Panc1 (cell line): Measurements from ENCODE around the gene C12orf57.

Experiments used
- POLR2AphosphoS5 ChIP-seq: IDR thresholded peaks from 2 replicates; pipeline ENCODE4 v1.6.1; 2012; ENCODE audit warnings: mild to moderate bottlenecking, low read depth, low read length, moderate library complexity
- REST ChIP-seq, 2 experiments: IDR thresholded peaks; 2 replicates each; pipeline ENCODE4 v1.6.1; 2011 to 2012; ENCODE audit warnings: low read depth in 2 of 2, control low read depth in 1 of 2, low read length in 1 of 2, mild to moderate bottlenecking in 1 of 2, moderate library complexity in 1 of 2; ENCODE audit not compliant: insufficient read depth in 1 of 2
- TF ChIP-seq, protein P1 (sequence below): fragments of 450-650 bp; IDR thresholded peaks from 2 replicates; pipeline ENCODE4 v1.5.1; 2017; ENCODE audit warnings: mild to moderate bottlenecking

DNA sequence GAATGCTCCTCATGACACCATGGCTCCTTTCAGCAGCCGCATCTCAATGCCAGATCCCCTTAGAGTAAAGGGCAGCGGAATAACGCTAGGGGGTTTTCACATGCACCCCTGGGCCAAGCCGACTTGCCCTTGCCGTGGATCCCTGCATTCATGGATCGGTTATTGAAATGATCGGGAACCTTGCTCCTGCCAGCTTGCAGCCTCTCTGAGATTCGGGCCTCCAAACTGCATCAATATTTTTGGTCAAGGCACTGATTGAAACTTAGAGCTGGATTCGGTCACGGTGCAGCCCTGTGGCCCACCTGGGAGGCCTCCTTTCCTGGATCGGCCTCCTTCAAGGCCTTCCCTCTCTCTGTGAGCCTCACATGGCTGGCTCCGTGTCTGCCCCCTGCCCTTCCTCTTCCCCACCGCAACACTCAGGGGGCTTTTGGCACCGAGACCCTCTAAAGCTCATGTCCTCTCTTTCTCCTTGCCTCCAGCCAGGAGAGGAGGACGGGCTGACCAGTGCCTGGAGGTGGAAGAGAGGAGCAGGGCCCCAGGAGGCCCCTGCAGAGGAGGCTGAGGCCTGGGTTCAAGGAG is 9.1 kb downstream of the C12orf57 start:
- TF ChIP-seq, protein P1, sequence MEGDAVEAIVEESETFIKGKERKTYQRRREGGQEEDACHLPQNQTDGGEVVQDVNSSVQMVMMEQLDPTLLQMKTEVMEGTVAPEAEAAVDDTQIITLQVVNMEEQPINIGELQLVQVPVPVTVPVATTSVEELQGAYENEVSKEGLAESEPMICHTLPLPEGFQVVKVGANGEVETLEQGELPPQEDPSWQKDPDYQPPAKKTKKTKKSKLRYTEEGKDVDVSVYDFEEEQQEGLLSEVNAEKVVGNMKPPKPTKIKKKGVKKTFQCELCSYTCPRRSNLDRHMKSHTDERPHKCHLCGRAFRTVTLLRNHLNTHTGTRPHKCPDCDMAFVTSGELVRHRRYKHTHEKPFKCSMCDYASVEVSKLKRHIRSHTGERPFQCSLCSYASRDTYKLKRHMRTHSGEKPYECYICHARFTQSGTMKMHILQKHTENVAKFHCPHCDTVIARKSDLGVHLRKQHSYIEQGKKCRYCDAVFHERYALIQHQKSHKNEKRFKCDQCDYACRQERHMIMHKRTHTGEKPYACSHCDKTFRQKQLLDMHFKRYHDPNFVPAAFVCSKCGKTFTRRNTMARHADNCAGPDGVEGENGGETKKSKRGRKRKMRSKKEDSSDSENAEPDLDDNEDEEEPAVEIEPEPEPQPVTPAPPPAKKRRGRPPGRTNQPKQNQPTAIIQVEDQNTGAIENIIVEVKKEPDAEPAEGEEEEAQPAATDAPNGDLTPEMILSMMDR = no peak
- no peak for TF ChIP-seq POLR2AphosphoS5
- no peak for TF ChIP-seq REST (IDR thresholded peaks at IDR 0.05; ENCODE audit: insufficient read depth in 1 of 2, low read depth in 2 of 2, low read length in 1 of 2)
